RWPE1 (cell line): ENCODE measurements around the gene NRDC.

Experiments used
- CTCF ChIA-PET: fragments of 350-600 bp; sonication (Branson Sonifier 250); formaldehyde crosslinking; extraction: SDS; loops from one replicate; lab custom pipeline; 2021; lab: Yijun Ruan, JAX
- POLR2A ChIA-PET: fragments of 400-600 bp; formaldehyde crosslinking; extraction: SDS; loops from one replicate; lab custom pipeline; 2020; ENCODE audit warnings: antibody characterized with exemption; ENCODE audit not compliant: low non-redundant PET; lab: Yijun Ruan, JAX
- DNase-seq: peaks from one replicate; pipeline ENCODE4 v3.0.0; 2012; ENCODE audit warnings: low spot score
- H3K27ac ChIP-seq: fragments of 450-650 bp; 2 replicates; pipeline ENCODE4 v1.5.1; 2017
- CTCF ChIP-seq: fragments of 450-650 bp; conservative IDR thresholded peaks from 2 replicates; pipeline ENCODE4 v1.5.1; 2017; ENCODE audit warnings: low read depth, mild to moderate bottlenecking

The NRDC gene

DNA sequence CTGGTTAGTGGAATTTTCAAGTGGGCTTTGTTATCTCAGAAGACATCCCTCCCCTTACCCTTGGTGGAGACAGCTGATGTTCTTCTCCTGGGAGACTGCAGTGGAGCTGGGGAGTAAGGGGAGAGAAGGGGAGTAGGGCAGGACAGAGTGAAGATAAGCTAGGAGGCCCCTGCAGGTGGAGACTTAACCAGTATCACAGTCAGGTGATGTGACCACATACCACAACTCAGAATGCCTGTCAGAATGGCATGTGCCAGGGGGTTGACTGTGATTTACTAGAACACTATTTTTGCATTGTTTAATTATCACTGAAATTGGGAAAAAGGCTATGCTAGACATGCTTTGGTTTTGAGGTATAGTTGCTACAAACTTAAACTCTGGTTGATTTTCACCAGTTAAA, 124.6 kb downstream of the NRDC start:
- DNase-seq: no peak
- TF ChIP-seq CTCF: no peak
- CTCF ChIA-PET: no interaction called here
- POLR2A ChIA-PET: no interaction called here
- no peak overlapping the region for H3K27ac ChIP-seq

GRCh38 chr1:51752073-51752948, 126.2 kb downstream of the NRDC start:
- no peak for TF ChIP-seq CTCF
- no peak overlapping the region for H3K27ac ChIP-seq
- no peak for DNase-seq
- CTCF ChIA-PET: interaction anchor here (0.6 to 0.7 kb wide), 3 partner anchors 8 to 108 kb away, joined by 3 to 4 read pairs (median 3); no protein-coding TSS in a partner anchor
- POLR2A ChIA-PET: no interaction called here

GRCh38 chr1:51750729-51751128, 127.8 kb downstream of the NRDC start:
- ChIA-PET CTCF (no interaction called here), POLR2A (no interaction called here)
- no peak overlapping the region for H3K27ac ChIP-seq
- no peak for DNase-seq
- no peak for TF ChIP-seq CTCF

DNA sequence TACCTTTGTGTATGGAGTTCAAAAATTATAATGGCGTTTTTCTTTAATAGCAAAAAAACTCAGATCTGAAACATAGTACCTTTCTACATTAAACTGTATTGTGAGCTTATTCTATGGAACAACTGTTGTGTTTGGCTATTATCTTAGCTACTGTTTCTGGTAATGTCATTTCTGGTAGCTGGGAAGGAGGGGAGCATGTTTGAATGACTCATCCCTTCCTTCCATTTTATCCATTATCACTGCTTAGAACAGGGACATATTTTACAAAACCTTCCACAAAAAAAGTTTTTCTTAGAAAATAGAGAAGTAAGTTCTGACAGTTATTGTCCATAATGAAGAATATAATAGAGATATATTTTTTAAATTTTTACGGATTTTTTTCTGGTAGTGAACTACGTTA, 128.3 kb downstream of the NRDC start:
- POLR2A ChIA-PET: no interaction called here
- CTCF ChIA-PET: no interaction called here
- no peak overlapping the region for H3K27ac ChIP-seq
- no peak for DNase-seq
- no peak for TF ChIP-seq CTCF

DNA sequence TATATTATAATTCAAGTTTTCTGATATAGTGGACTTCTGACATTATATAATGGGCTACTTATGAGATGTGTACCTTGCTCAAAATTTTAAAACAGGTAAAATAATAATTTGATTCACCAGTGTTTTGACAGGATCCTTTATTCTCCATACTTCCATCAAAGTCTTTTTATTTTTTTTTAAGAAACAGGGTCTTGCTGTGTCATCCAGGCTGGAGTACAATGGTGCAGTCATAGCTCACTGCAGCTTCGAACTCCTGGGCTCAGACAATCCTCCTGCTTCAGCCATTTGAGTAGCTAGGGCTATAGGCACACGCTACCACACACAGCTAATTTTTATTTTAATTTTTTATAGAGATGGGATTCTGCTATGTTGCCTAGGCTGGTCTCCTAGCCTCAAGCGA, 129.4 kb downstream of the NRDC start:
- POLR2A ChIA-PET: no interaction called here
- no peak for DNase-seq
- H3K27ac ChIP-seq: no peak overlapping the region
- no peak for TF ChIP-seq CTCF
- CTCF ChIA-PET: interaction anchor here (0.6 kb wide), 1 partner anchor 75 kb away, joined by 3 read pairs; no protein-coding TSS in a partner anchor

DNA sequence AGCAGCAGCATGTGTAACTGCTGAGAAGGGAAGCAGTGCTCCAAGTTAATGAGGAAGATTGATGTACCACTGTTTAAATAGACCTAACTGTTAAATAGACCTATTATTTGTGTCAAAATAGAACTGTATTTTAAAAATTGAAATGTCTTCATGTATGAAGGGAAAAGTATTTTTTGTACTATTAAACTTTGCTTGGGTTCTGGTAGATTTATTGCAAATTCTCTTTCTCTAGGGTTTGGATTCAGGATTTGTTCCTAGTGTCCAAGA, 133.3 kb downstream of the NRDC start:
- no peak for DNase-seq
- CTCF ChIA-PET: interaction anchor here (0.6 kb wide), 1 partner anchor 308 kb away, joined by 3 read pairs; no protein-coding TSS in a partner anchor
- no peak for TF ChIP-seq CTCF
- H3K27ac ChIP-seq: no peak overlapping the region
- POLR2A ChIA-PET: no interaction called here
